Suprapubic skin (tissue), 4 donors: ENCODE measurements around the gene MME.

Source experiments
- CTCF ChIP-seq, 2 donors: fragments of 200-600 bp in 1 of 2; fragments of 450-650 bp in 1 of 2; sonication (generic) in 1 of 2; IDR thresholded peaks; one replicate each; pipeline ENCODE4 v1.5.1; 2016 to 2019; ENCODE audit warnings: antibody characterized with exemption in 2 of 2, mild to moderate bottlenecking in 1 of 2, moderate library complexity in 1 of 2
- EP300 ChIP-seq: sonication (generic); formaldehyde crosslinking; IDR thresholded peaks from one replicate; pipeline ENCODE4 v1.6.1; 2017; ENCODE audit warnings: antibody characterized with exemption
- POLR2A ChIP-seq, 2 donors: fragments of 450-650 bp; IDR thresholded peaks; one replicate each; pipeline ENCODE4 v1.6.1; 2017; ENCODE audit warnings: antibody characterized with exemption in 2 of 2, mild to moderate bottlenecking in 2 of 2, moderate library complexity in 2 of 2
- POLR2AphosphoS5 ChIP-seq, 3 donors: sonication (generic); formaldehyde crosslinking; IDR thresholded peaks; one replicate each; pipeline ENCODE4 v1.6.1; 2017; ENCODE audit warnings: antibody characterized with exemption in 3 of 3

GRCh38 chr3:155219106-155219505 is 139.0 kb downstream of the MME start:
- TF ChIP-seq CTCF (IDR thresholded peaks at IDR 0.05) = no peak
- TF ChIP-seq EP300 = no peak
- no peak for TF ChIP-seq POLR2AphosphoS5 (IDR thresholded peaks at IDR 0.05)
- TF ChIP-seq POLR2A (IDR thresholded peaks at IDR 0.05) = no peak
